NCI-H146 treated with DMSO at 0.1 percent for 48 hours (cell line): ENCODE measurements around the gene RGS9BP.
"Not testable (repeated sequence)": the region's sequence is repeated elsewhere in the genome, so short reads cannot be mapped to it uniquely, and the experiment has no call there.

ENCODE experiments used
- DNase-seq: peaks from one replicate; lab custom pipeline; 2025; ENCODE audit not compliant: unreplicated experiment; lab: John Stamatoyannopoulos, UW

RGS9BP gene

DNA sequence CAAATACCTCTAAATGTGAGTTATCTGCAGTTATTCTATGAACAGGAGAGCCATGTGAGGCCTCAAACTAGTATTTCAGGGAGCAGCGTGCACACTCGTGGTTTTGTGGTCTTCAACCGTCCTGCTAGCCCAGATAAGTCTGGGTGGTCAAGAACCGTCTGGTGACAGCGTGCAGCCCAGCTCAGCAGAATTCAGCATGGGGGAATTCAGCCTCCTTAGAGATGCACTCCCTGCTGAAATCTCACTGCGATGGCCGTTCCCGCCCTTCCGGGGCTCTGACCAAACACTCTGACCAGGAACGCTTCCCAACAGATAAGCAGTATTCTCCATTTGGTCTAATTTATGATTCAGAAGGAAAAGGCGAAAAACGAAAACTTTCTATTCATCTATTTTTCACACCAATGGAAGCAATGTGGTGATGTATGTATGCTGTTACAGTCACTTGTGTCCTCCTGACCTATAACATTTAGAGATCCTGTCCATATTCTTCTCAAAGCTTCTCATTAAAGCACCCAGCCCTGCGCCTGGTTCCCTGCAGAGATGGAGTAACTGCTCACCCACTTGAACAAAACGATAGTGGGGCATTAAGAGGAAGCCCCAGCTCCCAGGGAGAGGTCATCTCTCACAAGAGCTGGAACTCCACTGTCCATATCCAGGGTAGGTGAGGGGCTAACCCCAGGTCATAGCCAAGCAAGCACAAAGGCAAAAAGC lies 3.6 kb upstream of the RGS9BP start:
- DNase-seq: no peak

DNA sequence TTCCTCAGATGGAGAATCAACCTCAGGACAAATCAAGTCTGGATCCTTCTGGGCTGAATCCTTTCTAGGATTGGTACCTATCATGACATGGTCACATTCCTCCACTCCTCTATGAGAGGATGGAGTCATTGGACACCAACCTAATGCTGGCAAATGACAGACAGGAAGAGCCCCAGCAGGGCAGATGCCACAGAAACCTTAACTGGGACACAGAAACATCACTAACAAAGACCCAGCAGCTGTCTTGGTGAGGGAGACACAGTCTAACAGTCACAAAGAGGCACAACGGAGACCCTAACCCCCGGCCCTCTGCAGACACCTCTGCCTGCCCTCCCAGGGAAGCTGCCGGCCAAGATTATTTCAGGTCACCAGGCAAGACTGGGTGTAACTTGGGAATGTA lies 2.8 kb upstream of the RGS9BP start:
- no peak for DNase-seq

DNA sequence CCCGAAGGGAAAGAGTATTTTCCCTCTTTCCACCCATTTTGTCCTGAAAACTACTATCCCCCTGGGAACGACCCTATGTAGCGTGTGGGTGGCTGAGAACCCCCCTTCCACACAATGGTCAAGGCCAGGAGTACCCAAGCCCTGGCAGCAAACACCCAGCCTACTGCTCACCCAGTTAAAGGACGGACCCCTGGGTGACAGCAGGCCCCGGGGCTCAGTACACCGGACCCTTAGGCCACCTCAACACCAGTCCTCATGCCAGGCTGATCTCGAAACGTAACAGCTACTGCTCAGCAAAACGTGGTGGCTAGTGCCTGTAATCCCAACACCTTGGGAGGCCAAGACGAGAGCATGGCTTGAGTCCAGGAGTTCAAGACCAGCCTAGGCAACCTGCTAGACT lies 2.1 kb upstream of the RGS9BP start:
- no peak for DNase-seq

DNA sequence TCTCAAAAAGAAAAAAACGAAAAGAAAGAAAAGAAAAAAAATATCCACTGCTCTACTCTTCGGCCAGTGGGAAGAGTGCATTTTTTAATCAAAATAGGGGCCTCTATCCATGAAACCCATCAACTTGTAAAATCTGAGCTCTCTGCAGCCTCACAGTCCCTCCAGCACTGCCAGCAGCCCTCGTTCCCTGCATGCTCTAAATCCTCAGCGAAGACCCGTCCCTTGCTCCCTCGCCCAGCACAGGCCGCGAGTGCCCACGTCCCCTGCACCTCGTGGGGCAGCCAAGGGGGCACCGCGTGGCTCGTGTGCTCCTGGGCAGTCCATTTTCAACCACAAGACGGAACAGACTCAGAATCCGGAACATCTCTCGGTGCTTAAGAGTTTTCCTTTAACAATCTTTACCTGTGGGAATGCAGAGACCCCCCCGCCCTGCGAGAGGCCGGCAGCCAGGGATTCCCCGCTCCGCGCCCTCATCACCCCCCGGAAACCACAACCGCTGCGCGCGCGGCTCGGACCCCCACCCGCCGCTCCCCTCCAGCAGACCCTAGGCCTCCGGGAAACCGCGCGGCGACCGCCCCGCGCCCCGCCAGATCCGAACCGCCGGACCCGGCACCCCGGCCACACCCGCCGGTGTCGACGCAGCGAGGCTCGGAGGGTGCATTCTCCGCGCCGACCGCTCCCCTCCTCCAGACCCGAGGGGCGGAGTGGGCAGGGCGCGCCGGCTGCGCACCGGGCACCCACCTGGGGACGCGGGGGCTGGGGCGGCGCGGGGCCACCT lies 1.3 kb upstream of the RGS9BP start:
- no peak for DNase-seq

DNA sequence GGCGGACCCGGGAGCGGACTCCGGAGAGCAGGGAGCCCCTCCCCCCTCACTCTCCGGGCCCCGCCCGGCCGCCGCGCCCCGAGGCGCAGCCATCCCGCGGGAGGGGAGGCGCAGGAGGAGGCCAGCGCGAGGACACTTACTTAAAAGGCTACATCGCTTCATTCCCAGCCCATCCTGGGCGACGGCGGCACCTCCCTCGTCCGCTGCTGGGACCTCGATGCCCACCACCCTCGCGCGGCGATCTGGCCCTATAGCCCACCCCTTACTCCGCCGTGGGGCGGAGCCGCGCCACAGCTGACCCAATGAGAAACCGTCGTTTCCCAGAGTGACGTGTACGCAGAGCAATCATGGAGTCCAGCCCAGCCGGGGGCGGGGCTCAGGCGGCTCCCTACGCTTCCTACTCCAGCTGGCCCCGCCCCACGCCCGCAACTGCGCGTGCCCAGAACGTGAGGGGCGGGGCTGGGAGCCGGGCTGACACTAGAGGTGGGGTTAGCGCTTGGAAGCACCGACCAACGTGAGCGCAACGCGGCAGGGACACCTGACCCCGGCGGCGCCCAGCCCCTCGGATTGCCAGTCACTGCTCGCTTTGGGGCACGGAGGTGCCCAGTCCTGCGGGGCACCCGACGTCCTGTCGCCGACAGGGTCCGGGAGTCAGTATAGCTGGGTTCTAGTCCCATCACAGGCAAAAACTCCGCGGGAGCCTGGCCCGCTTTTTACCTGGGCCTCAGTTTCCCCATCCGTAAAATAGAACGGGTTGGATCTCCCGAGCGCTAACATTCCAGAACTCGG lies 523 bp upstream of the RGS9BP start, which contains the start of gene ANKRD27:
ANKRD27 (minus strand) TSS at position 250 of the 789 bp plus-strand sequence. CDS start 16,165 bp downstream, outside the sequence.
- DNase-seq: peak; percentile 98

DNA sequence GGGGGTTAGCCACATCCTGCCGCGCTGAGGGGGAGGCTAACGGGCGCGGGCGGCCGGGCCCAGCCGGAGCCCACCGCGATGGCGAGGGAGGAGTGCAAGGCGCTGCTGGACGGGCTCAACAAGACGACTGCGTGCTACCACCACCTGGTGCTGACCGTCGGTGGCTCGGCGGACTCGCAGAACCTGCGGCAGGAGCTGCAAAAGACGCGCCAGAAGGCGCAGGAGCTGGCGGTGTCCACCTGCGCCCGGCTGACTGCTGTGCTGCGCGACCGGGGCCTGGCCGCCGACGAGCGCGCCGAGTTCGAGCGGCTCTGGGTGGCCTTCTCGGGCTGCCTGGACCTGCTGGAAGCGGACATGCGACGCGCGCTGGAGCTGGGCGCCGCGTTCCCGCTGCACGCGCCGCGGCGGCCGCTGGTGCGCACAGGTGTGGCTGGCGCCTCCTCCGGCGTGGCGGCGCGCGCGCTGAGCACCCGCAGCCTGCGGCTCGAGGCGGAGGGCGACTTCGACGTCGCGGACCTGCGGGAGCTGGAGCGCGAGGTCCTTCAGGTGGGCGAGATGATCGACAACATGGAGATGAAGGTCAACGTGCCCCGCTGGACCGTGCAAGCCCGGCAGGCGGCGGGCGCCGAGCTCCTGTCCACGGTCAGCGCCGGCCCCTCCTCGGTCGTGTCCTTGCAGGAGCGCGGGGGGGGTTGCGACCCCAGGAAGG lies 692 bp downstream of the RGS9BP start:
- peak; percentile 13 for DNase-seq

DNA sequence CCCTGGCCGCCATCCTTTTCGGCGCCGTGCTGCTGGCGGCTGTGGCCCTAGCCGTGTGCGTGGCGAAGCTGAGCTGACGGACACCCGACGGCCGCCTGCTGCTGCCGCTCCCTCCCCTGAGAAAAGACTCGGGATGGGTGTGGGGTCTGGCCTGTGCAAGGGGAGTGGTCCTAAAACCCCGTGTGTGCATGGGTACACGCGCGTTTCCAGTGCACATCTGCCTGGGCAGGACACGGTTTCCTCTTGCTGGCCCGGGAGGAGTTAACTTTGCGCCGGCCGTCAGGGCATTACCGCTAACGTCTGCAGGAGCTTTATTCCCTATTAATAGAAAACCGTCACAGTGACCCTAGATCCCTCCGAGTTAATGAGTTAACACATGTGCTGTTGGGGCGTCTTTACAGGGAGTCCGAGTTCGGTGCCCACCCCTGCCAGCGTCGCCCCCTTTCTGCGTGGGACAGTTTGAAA lies 1.3 kb downstream of the RGS9BP start:
- DNase-seq: no peak

DNA sequence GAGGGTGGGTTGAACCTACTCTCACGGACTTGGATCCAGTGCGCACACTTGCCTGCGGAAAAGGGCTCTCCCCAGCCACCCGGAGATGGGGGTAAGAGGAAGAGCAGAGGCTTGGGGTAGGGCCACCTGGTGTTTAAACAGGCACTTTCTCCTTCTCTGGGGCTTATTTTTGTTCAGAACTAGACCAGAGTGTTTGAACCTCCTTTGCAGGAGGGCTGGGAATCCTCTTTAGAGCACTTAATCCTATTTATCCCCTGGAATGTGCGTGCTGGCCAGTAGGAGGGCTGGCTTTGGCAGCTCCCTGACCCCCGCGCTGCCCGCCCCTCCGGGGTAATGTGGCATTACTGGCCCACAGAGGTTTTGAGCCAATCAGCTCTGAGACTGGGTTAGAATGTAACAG lies 2.0 kb downstream of the RGS9BP start:
- no peak for DNase-seq

DNA sequence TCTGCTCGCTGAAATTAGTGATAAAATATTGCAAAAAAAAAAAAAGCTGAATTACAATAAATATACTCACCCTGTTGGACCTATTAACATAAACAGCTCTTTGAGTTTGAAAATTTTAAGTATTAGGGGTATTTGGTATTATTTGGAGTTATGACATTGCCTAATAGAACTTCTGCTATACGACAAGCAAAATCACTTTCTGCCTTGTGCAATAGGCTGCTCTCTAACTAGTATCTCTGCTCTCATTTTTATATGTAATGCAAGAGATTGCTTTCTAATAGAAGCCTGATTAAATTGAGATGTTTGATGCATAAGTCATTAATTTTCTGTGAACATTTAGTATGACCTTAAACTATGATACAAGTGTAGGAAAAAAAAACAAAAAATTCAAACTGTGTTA lies 5.3 kb downstream of the RGS9BP start:
- DNase-seq: no peak

DNA sequence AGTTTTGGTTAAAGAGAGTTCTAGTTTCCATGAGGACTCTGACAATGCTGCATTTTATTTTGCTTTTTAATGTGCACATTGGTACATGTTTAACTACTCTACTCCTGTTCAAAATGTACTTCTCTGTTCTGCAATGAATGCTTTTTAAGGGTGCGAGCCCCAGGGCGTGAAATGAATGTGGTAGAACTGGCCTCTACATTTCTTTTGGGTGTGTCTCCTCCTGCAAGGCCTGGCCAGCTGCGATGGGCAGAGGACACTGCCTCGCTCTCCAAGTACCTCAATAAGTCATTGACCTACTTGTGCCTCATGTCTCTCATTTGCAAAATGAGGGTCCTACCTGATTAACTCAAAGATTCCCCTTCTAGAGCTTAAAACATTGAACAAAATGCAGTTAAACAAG lies 6.7 kb downstream of the RGS9BP start:
- no peak for DNase-seq

DNA sequence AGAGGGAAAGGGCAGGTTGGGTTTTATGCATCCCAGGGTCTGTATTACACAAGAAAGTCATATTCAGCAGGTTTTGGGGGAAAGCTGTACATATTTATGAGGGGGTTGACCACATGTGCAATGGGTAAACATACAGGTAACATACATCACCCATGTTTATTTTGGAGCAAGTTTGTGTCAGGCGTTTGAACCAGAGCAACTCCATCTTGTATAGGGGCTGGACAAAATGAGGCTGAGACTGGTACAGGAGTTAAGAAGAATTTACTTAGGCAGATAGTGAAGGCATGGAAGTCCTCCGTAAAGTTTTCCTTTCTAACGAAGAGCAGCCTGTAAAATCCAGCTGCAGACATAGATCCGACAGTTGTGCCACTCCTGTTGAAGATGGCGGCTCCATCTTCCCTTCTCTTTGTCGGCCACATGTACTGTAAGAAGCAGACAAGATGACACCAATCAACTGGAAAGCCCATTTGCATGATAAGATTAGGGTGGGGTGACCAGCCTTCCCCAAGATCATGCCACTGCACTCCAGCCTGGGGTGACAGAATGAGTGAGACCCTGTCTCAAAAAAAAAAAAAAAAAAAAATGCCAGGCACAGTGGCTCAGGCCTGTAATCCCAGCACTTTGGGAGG lies 11.3 kb downstream of the RGS9BP start:
- DNase-seq: no peak

DNA sequence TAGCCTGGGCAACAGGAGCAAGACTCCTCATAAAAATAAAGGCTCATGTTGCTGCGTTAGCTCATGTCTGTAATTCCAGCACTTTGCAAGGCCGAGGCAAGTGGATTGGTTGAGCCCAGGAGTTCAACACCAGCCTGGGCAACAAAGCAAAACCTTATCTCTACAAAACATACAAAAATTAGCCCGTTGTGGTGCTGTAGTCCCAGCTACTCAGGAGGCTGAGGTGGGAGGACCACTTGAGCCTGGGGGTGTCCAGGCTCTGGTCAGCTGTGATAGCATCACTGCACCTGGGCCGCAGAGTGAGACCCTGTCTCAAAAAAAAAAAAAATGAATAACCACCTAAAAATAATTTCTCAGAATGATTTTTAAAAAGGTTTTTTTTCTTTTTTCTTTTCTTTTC lies 12.0 kb downstream of the RGS9BP start:
- no peak for DNase-seq

DNA sequence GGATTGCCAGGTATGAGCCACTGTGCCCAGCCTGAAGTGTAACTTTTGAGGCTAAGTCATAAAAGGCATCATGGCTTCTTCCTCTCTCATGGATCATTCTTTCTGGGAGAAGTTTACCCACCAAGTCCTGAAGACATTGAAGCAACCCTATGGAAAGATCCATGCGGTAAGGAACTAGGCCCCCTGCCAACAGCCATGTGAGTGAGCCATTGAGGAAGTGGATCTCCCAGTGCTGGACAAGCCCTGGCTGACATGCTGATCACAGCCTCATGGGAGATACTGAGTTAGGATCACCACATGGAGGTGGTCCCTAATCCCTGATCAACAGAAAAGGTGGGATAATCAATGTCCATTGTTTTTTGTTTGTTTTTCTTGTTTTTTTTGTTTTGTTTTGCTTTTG lies 12.7 kb downstream of the RGS9BP start:
- no peak for DNase-seq

DNA sequence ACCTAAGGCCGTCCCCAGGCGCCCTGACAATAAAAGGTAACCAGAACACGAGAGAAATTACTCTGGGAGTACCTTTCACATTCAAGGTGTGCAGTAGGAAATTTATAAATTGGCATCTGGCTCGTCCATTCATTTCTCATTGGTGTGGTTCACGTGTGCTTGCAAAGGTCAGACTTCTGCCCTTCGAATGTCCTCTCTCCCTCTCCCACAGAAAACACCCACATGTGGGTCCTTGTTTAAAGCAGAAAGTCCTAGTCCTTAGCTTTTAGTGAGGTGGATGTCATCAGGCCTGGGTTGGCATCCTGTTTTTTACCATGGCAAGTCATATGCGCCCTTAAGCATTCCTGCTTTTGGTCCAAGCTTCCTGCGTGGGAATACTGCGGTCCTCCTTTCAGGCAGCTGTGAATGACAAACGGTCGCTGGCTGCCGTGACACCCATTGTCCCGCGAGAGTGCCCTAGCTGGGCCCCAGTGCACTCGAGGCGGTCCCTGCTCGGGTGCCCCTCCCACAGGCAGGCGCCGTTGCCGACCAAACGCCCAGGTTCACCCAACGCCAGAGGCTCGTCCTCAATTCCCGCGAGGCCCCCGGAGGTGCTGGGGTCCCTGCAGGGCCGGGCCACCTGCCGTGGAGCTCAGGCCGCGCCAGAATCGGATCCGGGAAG lies 15.8 kb downstream of the RGS9BP start, which contains the start of gene NUDT19:
NUDT19 (plus strand) TSS at position 531 of the 661 bp plus-strand sequence. CDS start 140 bp downstream, outside the sequence.
- DNase-seq: peak; percentile 64

DNA sequence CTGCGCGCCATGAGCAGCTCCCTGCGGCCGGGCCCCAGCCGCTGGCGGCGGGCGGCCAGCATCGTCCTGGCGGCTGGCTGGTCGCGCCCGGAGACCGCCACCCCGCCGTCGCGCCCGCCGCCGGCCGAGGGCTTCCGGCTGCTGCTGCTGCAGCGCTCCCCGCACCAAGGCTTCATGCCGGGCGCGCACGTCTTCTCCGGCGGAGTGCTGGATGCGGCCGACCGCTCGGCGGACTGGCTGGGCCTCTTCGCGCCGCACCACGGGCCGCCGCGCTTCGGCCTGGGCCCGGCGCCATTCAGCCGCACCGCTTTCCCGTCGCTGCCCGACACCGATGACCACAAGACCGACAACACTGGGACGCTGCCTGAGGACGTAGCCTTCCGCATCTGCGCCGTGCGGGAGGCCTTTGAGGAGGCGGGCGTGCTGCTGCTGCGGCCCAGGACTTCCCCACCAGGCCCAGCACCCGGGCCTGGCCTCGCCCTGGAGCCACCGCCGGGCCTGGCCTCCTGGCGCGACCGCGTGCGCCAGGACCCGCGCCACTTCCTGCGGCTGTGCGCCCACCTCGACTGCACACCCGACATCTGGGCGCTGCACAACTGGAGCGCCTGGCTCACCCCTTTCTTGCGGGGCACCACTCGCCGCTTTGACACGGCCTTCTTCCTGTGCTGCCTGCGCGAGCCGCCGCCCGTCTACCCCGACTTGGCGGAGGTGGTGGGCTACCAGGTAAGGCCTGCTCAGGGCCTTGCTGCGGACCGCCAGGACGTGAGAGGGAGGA lies 16.5 kb downstream of the RGS9BP start:
- no peak for DNase-seq

DNA sequence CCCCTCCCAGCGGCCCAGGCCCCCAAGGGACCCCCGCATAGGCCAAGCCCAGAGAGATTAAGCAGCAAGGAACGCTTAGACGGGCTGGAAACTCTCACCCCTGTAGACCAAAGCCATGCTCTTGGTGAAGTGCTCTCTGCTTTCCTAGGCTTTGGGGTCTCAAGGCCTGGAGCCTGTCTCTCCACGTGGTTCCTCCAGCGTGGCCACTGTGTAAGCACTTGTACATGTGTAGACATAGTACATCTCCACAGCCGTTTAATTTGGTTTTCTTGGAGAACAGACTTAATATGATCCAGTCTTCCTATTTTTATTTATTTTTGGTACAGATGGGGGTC lies 17.0 kb downstream of the RGS9BP start:
- DNase-seq: no peak

DNA sequence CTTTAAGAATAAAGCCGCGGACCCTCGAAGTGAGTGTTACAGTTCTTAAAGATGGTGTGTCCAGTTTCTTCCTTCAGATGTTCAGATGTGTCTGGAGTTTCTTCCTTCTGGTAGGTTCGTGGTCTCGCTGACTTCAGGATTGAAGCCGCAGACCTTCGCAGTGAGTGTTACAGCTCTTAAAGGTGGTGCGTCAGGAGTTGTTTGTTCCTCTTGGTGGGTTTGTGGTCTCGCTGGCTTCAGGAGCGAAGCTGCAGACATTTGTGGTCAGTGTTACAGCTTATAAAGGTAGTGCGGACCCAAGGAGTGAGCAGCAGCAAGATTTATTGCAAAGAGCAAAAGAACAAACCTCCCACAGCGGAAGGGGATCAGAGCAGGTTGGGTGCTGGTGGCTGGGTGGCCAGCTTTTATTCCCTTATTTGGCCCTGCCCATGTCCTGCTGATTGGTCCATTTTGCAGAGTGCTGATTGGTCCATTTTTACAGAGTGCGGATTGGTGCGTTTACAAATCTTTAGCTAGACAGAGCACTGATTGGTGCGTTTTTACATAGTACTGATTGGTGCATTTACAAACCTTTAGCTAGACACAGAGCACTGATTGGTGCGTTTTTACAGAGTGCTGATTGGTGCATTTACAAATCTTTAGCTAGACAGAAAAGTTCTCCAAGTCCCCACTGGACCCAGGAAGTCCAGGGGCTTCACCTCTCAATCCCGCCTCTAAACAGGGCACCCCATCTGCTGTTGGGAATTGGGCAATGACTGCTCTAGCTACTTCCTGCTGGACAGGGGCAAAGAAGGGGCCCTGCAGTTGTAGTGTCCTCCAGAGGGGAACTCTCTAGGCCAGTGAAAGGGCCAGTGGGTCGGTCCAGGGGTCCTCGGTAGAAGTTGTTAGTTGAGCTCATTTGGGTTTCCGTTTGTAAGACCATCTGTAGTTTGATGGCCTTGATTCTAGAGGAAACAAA lies 17.8 kb downstream of the RGS9BP start:
- DNase-seq: not testable (repeated sequence)

DNA sequence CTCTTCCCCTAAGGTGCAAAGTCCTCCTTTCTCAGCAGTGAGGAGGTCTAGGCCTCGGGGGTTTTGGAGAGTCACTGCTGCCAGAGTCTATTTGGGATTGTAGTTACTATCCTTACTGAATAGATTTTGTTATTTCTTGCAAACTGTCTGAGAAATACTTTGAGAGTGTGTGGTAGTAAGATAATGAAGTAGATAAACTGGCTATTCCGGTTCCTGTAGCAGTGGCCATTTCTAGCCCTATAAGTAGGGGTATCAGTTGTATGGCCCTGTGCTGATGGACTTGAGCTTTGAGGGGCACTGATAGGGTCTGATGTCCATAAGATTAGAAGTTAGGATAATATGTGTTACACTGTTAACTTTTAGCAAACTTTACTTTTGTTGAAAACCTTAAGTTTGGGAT lies 18.7 kb downstream of the RGS9BP start:
- DNase-seq: not testable (repeated sequence)
